SHP77 treated with DMSO at 0.1 percent for 48 hours (cell line): ENCODE results near the gene TTC34.

ENCODE experiments used
- DNase-seq: peaks from one replicate; lab custom pipeline; 2025; lab: John Stamatoyannopoulos, UW

The TTC34 gene

GRCh38 chr1:2812939-2813653 lies 11.6 kb upstream of the TTC34 start:
- DNase-seq = no peak

GRCh38 chr1:2812136-2812535 lies 10.6 kb upstream of the TTC34 start:
- DNase-seq = no peak

GRCh38 chr1:2811533-2811918 lies 10.0 kb upstream of the TTC34 start:
- DNase-seq = no peak

GRCh38 chr1:2810899-2811532 lies 9.5 kb upstream of the TTC34 start:
- no peak for DNase-seq

- no peak for DNase-seq
These were observed 8.8 kb upstream of the TTC34 start for GRCh38 chr1:2810281-2810680.

- no peak for DNase-seq
These were observed 8.2 kb upstream of the TTC34 start for GRCh38 chr1:2809656-2810055.

GRCh38 chr1:2808831-2809605 lies 7.5 kb upstream of the TTC34 start:
- DNase-seq = no peak

- no peak for DNase-seq
These were observed 6.9 kb upstream of the TTC34 start for GRCh38 chr1:2808386-2808705.

GRCh38 chr1:2807678-2808385 lies 6.3 kb upstream of the TTC34 start:
- DNase-seq = no peak

GRCh38 chr1:2807036-2807435 lies 5.5 kb upstream of the TTC34 start:
- DNase-seq = no peak

GRCh38 chr1:2806591-2806990 lies 5.1 kb upstream of the TTC34 start:
- no peak for DNase-seq

GRCh38 chr1:2805801-2806430 lies 4.4 kb upstream of the TTC34 start:
- no peak for DNase-seq

- DNase-seq = no peak
These were observed 3.3 kb upstream of the TTC34 start for GRCh38 chr1:2804628-2805351.

GRCh38 chr1:2803931-2804627 lies 2.6 kb upstream of the TTC34 start:
- DNase-seq = no peak

GRCh38 chr1:2803086-2803930 lies 1.8 kb upstream of the TTC34 start:
- DNase-seq = no peak

GRCh38 chr1:2802421-2802961 lies 998 bp upstream of the TTC34 start:
- no peak for DNase-seq

GRCh38 chr1:2801046-2801445 lies 447 bp downstream of the TTC34 start:
- DNase-seq = no peak

- no peak for DNase-seq
These were observed 838 bp downstream of the TTC34 start for GRCh38 chr1:2800664-2801045.

- no peak for DNase-seq
These were observed 1.5 kb downstream of the TTC34 start for GRCh38 chr1:2799811-2800663.
